ENCODE results near the gene TUSC2.
A peak's percentile ranks its signal among the peaks of the same experiment; 100 is the strongest.

TUSC2 gene

DNA sequence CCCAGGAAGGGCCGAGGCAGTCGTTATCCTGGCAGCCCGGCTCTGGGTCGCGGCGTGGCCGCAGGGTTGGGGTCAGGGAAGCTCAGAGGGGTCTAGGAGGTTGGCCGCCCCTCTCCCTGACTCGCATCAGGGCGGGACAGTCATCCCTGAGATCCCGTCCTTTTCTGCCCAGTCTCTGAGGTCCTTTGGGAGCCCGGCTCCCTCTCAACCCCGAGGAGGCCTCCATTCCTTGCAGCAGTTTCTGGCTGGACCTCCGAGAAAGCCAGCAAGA, 6.0 kb downstream of the TUSC2 start:
- TF ChIP-seq, protein P1, sequence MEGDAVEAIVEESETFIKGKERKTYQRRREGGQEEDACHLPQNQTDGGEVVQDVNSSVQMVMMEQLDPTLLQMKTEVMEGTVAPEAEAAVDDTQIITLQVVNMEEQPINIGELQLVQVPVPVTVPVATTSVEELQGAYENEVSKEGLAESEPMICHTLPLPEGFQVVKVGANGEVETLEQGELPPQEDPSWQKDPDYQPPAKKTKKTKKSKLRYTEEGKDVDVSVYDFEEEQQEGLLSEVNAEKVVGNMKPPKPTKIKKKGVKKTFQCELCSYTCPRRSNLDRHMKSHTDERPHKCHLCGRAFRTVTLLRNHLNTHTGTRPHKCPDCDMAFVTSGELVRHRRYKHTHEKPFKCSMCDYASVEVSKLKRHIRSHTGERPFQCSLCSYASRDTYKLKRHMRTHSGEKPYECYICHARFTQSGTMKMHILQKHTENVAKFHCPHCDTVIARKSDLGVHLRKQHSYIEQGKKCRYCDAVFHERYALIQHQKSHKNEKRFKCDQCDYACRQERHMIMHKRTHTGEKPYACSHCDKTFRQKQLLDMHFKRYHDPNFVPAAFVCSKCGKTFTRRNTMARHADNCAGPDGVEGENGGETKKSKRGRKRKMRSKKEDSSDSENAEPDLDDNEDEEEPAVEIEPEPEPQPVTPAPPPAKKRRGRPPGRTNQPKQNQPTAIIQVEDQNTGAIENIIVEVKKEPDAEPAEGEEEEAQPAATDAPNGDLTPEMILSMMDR (IDR thresholded peaks at IDR 0.05), result no peak

DNA sequence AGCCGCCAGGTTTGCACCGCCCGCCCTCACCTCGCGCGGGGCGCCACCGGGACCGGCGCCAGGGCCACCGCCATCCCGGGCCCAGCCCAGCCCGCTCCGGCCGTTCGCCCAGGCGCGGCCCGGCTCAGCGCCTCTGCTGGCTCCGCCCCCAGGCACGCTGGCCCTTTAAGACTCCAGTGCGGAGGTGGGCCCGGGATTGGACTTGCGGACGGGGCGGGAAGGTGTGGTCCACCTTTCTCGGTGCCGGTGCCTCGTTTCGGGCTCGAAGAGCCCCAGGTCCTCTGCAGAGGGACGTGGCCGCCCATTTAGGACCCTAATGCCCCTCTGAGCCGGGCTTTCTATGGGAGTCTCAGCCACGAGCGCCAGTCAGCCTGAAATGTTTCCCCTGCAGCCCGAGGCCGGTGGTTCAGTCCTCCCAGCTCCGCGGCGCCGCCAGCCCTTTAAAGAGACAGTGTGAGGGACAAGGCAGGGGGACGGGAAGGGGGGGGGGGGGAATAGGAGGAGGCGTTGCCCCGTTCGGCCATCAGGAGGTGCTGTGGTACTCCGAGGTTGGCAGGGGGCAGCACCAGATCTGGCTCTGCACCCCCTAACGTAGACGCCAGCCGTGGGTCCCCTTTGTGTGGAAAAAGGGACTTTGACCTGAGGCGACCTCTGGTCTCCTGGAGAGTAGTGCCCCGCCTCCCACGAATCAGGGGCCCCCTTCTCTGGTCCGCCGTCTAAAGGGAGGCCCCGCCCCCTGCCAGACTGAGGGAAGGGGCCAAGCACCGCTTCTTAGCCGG, 6.5 kb downstream of the TUSC2 start:
- TF ChIP-seq, protein P1 (IDR thresholded peaks at IDR 0.05), result peak; percentile 63

DNA sequence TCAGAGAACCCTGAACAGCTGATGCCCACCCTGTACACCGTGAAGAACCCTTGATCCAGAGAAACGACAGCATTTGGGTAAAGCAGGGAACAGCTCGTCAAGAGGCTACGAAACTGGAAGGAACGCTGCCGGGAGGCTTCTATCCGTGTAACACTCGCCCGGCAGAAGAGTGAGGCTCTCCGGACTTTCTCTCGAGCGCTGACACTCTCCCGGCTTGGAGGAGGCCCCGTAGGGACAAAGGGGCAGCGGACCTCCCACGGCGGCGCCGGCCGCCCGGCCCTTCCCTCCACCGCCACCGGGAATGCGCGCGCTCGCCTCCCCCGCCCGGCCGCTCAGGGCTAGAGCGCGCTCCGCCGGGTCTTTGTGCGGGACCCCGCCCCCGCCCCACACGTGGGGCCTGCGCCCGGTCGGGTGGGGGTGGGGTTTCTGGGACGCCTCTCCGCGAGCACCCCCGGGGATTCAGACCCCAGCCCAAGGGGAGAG, 7.1 kb downstream of the TUSC2 start:
- TF ChIP-seq, protein P1 (IDR thresholded peaks at IDR 0.05), result no peak

DNA sequence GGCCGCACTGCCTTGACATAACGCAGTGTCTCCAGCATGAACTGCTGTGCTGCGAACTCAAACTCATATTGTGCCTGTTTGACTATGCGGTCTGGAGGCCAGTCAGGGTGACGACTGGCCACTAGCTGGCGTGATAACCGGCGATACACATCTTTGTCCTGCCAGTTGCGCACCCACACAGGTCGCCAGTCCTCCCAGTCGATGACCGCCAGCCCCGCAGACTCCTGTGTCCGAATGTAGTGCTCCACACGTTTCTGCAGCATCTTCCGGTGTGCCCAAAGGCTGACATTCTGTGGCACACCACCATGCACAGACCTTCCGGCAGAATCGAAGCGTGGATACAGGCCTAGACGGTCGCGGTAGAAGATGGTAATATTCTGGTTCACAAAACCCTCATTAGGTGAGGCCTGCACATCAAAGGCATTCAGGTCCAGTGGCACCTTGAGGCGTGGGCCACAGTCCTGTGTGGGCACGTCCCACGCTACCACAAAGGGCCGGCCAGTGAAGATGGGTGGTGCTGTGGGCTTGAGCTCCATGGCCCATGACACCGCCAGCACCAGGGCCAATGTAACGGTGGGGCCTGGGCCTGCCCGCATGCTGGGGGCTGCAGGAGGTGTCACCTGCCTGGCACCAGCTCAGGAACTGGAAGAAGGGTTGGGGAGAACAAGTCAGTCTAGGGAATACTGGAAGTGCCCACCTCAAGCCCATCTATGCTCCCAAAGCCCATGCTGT, 8.0 kb downstream of the TUSC2 start:
- TF ChIP-seq, protein P1 (IDR thresholded peaks at IDR 0.05), result no peak

DNA sequence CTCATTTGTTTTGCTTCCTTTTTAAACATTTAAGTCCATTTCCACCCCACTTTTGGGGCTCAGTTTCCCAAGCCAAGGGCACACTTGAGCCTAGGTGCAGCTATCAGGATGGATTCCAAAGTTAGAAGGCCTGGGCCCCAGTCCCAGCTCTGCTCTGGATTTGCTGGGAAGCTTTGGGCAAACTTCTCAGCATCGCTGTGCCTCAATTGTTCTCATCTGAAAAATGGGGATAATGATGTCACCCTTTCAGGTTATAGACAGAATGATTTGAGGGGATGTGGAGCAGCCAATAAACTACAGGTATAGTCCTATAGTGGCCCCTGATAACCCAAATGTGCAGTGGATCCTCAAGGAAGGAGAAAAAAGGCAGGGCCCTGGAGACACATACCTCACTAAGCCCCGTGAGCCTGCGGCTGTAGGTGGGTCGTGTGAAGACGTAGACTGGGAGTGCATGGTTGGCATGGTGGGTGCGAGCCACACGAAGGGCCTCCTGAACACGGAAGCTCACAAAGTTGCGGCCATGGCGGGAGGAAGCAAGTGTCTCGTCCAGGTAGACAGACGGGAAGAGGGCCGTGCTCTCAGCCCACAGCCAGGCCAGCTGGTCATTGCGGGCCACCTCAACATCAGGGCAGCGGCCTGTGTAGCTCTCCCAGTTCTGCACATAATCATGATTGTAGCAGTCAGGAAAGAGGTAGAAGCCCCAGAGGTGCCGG, 8.7 kb downstream of the TUSC2 start:
- TF ChIP-seq, protein P1 (IDR thresholded peaks at IDR 0.05), result no peak

DNA sequence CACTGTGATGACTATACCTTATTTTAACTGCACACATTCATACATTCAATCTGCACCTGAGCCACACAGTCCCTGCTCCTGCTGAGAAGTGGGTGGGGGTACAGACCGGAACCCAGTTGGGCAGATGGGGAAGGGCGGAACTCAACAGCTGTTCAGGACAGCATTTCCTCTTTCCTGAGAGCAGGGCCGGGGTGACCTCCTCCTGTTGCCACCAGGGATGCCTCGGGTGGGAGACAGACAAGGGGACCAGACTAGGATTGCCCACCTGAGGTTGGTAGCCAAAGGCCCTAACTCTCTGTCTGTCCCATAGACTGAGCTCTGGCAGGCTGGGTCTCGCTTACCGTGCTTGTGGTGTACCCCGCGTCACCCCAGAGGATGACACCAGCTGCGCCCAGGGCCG, 9.4 kb downstream of the TUSC2 start:
- TF ChIP-seq, protein P1 (IDR thresholded peaks at IDR 0.05), result no peak

DNA sequence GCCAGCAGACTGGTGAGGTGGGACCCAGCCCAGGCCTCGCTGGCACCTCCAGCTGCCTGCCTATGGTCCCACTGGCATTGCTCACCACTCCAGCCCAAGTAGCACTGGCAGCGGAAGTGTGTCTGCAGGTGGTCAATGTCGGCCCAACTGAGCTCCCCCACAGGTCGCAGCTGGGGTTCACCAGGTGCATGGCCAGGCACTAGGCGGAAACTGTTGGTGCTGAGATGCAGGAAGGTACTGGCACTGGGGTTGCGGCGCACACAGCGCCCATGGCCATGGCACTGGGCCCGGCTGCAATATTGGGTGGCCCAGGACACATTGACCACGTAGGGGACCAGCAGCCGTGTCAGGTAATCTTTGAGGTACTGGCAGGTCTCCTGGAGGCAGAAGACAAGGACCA, 9.9 kb downstream of the TUSC2 start:
- TF ChIP-seq, protein P1 (IDR thresholded peaks at IDR 0.05), result no peak
